HG02642 (cell line): ENCODE results near the gene ZDHHC11B.
"Not testable (repeated sequence)": the region's sequence is repeated elsewhere in the genome, so short reads cannot be mapped to it uniquely, and the experiment has no call there.

Experiments used
- ATAC-seq: cut with Tn5 transposase; IDR thresholded peaks from one replicate; pipeline ENCODE4 v1.9.1; 2021; ENCODE audit warnings: mild to moderate bottlenecking; ENCODE audit not compliant: unreplicated experiment, poor library complexity

ZDHHC11B gene

DNA sequence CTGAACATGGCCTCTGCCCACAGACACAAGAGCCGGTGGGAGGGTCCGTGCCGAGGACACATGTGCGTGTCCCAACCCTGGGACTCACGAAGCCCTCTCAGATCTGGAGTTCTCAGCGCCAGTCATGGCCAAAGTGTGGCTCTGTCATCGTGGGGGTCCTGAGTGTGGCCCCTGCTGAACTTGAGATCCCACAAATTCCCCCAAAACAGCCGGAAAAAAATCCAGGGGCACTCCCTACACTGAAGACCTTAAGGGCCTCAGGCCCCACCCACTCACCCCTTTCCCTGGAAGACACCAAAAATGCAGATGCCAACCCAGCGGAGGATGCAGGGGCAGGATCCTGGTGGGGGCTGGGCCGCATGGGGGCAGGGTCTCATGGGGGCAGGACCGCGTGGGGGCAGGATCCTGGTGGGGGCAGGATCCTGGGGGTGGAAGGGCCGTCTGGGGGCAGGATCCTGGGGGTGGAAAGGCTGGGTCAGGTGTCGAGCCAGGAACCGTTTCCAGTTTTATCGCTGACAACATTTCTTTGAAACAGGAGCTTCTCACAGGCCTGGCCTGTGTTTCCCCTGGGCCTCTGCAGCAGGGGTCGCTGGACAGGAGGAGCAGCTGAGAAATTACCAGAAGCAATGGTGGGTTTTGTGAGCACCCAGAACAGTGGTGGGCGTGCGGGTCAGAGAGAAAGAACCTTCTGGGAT, 13.3 kb downstream of the ZDHHC11B start:
- ATAC-seq: not testable (repeated sequence)

DNA sequence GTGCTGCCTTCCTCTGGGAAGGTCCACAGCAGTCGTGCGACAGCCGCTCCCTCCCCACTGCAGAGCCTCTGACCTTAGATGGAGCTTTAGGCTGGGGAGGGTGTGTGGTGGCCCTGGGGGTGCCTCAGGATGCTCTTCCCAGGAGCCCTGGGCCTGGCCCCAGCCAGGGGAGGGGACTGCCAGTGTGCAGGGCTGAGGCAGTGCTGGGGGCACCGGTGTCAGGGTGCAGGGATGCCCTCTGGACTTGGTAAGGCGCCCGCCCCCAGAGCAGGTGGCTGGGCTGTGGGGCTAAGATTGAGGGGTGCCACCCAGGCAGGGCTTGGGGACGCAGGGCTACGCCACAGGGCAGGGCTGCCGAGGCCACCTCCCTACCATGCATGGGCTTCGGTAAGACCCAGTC, 13.9 kb downstream of the ZDHHC11B start:
- not testable (repeated sequence) for ATAC-seq

DNA sequence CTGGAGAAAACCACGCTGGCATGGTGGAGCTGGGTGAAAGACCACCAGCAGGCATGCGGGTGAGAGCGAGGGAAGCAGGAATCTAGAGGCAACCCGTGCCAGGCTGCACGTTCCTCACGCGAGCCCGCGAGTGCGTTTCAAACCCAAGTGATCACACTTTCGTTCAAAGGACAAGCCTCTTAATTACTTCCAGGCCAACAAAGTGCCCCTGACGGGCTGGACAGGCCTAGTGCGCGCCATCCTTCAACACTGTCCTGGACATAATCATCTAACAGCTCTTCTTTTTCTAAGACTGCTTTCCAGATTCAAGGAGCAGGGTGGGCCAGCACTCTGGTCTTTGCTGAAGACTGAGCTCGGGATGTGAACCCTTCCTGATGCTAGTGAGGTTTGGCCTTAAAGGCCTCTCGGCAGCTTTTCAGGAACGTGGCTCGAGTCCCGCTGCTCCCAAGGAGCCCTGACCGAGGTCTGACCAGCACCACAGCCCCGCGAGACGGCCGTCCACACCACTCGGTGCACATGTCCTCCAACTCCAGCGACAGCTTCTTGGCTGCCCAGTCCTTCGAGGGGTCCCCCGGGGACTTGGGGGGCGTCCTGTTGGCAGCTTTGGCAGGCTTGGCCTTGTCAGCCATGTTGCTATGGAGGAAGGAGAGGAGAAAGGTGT, 14.9 kb downstream of the ZDHHC11B start:
- not testable (repeated sequence) for ATAC-seq

DNA sequence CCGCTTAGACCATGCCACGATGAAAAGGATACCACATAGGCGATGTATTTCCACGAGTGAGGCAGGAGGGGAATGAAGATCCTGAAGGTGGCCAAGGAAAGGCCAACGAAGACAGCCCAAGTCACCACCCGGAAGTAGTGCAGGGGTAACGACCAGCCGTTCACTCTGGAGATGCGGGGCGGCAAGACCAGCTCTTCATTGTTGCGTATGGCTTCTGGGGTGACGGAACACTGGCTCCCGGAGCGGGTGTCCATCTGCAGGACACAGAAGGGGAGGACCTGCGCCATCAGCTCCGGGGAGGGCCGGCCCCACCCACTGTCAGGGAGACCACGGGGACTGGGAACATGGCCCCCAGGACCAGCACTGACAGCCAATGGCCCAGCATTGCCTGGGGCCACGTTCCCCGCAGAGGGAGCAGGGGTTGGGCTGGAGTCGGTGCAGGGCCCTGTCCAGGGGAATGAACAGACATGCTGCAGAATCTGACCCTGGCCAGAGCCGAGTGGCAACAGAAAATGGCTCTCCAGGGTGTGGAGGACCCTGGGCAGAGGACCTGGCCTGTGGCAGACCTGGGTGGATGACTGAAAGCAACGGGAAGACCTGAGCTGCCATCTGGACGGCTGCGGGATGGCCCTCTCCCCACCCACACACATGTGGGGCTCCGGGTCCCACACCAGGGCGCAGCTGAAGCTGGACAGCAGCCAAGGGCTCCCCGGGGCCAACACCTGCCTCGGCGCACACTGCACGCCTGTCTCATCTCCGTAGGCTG, 17.7 kb downstream of the ZDHHC11B start:
- ATAC-seq: no peak

DNA sequence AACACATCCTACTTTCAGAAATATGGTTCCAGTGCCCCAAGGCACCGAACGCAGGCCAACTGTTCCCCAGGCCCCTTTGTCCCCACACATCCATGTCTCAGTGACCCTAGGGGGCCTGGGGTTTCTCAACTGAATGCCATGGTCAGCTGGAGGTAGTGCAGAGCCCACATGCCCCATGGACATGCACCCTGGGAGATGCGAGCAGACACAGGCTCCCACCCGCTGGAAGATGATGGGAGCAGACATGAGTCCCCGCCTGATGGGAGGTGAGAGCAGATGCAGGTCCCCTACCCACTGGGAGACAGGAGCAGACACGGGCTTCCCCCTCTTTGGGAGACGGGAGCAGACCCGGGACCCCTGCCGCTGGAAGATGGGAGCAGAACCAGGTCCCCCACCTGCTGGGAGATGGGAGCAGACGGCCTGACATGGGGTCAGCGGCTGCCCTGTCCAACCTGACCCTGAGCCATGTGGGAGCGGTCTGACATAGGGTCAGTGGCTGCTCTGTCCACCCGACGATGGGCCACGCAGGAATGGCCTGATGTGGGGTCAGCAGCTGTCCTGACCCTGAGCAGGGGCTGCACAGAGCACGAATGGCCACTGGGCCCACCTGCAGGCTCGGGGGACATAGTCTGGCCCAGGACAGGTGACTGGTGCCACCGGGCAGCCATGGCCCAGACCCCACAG, 18.4 kb downstream of the ZDHHC11B start:
- no peak for ATAC-seq

DNA sequence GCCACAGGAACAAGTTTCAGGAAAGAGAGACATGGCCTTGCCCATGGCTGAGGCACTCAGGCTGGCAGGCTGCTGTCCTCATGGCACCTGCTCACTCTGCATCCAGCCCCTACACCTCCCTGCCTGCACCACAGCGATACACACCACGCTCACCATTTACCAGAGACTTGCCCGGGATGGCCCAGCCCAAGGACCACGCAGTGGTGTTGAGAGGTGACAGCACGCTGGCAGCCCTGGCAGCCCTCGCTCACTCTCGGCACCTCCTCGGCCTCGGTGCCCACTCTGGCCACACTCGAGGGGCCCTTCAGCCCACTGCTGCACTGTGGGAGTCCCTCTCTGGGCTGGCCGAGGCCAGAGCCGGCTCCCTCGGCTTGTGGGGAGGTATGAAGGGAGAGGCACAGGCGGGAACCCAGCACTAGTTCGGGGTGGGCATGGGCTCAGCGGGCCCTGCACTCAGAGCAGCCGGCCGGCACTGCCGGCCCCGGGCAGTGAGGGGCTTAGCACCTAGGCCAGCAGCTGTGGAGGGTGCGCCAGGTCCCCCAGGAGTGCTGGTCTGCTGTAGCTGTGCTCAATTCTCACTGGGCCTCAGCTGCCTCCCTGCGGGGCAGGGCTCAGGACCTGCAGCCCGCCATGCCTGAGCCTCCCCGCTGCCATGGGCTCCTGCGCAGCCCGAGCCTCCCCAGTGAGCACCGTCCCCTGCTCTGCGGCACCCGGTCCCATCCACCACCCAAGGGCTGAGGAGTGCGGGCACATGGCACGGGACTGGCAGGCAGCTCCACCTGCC, 20.3 kb downstream of the ZDHHC11B start:
- ATAC-seq: no peak

DNA sequence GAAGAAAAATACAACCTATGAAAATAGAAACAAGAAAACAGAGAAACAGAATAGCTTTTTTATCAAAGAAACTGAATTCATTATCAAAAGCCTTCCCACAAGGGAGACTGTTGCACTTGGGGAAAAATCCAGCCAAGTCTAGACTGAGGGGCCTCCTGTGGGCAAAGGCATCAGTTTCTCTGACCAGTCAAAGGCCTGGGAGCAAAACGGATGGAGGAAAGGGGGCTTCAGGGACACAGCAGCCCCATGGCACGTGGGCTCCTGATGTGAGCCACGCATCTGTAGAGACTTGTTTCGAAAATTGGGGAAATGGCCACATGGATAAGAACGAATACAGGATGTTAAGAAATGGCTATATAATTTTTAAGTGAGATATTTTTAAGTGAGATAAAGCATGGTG, 21.1 kb downstream of the ZDHHC11B start:
- no peak for ATAC-seq

DNA sequence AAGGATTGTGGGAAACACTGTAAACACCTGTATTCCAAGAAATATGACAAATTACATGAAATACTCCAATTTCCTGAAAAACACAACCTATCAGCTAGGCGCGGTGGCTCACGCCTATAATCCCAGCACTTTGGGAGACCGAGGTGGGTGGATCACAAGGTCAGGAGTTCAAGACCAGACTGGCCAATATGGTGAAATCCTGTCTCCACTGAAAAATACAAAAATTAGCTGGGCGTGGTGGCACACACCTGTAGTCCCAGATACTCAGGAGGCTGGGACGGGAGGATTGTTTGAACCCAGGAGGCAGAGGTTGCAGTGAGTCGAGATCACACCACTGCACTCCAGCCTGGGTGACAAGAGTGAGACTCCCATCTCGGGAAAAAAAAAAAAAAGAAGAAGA, 21.5 kb downstream of the ZDHHC11B start:
- not testable (repeated sequence) for ATAC-seq

DNA sequence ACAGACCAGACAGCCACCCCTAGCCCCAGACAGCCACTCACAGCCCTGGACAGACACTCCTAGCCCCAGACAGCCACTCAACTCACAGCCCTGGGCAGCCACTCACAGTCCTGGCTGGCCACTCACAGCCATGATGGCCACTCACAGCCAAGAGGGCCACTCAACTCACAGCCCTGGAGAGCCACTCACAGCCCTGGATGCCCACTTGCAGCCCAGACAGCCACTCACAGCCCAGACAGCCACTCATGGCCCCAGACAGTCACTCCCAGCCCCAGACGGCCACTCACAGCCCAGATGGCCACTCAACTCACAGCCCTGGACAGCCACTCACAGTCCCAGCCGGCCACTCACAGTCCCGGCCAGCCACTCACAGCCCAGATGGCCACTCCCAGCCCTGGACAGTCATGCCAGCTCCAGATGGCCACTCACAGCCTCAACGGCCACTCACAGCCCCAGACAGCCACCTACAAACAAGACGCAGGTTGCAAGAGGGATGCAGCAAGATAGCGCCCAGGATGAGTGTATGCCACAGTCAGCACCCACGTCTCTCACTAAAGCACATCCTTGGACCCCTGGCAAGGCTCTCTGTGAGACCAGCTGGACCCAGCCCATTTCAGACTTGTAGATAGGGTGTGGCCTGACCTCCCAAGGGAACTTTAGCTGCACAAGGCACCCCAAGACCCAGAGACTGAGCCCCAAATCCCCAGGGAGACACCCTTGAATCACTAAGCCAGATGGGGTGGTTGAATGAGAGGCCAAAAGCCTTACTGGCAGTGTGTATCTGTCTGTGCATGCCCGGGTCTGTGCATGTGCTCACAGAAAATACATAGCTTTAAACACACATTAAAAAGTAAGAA, 22.4 kb downstream of the ZDHHC11B start:
- no peak for ATAC-seq

DNA sequence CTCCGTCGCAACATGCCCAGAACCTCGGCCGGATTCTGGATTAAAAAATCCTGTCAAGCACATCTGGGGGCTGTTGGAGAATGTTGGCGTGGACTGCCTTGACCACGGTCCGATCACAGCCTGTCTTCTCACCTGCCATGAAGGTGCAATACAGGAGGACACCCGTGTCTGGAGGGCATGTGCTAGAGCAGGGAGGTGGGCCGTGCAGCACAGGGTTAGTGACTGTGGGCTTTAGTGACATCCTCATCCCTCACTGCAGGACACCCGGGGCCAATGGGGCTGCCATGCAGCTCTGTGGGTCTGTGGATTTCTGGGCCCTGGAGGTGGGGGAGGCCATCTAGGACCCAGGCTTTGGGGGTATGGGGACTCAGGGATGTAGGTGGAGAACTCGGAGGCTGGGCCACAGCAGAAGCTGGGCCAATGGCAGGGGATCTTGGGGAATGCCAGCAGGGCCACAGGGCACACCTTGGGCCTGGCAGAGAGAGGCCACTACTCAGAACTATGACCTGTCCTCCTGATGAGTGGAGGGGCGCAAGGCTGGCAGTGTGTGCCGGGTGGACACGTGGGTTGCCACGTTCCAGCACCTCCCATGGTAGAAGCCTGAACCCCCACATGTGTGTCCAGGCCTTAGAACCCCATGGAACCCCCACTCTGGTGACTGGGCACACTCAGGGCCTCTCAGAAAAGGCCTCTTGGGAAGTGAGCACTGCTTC, 23.3 kb downstream of the ZDHHC11B start:
- no peak for ATAC-seq

DNA sequence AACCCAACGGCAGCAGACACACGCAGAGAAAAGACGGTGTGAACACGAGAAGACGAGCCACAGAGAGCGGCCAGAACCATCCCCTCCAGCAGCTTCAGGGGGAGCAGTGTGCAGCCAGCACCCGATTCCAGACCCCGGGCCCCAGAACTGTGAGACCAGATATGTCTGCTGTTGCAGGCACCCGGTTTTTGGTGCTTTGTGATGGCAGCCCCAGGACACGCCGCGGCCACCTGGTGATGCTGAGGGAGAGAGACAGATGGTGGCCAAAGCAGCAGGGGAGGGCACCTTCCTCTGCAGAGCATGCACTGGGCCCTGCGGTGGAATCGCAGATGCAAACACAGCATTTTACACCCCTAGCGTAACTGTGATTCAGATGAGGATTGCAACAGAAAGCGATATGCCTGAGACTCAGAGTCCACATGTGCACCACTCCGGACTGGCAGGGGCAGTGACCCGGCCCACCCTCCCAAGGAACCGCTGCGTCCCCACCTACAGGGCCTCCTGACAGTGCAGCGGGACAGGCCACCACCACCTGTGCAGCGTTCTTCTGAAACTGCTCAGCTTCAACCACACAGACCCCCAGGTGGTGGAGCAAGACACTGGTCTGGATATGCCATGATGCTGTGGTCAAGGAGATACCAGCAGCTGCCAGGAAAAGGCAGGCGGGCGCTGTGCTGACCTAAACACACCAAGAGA, 24.0 kb downstream of the ZDHHC11B start:
- no peak for ATAC-seq

DNA sequence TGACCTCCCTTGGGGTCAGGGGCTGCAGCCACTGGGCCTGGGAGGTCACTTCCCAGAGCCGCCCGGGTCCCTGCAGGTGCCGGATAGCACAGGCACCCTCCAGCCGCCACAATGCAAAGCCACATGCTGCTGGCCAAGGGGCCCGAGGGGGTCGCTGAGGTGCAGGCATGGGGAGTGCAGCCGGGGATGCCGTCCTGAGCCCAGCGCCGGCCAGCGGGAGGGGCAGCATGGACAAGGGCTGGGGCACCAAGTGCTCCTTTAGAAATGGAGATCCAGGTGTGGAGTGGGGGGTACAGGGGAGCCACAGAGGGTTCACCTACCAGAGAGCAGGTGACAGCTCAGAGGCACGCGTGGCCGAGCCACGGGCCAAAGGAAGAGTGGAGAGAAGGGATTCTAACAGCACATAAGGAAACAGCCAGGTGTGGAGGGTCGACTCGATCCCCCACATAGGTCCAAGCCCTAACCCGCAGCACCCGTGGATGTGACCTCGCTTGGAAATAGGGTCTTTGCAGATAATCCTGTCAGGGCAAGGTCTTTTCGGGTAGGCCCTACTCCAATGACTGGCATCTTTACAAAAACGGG, 24.7 kb downstream of the ZDHHC11B start:
- ATAC-seq: no peak

DNA sequence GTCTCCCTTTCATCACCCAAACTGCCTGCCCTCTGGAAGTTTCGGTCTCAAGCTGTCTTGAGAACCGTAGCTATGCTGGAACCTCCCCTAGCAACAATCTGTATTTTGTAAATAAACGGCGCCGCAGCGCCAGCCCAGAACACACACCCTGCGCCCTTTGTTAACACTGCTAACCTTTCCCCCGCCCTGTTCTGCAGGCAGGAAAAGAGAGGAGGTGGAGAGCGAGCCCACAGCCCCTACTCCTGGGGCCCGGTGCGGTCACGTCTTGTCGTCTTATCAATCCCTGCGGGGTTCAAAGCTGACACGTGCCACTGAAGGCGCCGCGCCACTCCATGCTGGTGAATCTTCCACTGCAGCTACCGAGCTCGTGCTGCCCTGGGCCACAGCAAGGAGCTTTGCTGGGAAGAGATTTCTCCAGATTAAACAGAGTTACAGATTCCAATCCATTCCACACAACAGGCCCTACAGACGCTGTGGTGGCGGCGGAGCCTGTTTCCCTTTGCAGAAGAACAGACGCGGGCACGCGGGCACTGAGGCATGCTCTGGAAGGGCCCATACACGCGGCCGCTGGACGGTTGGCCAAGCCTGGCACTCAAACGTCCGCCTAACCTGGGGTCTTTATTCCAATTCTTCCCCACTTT, 25.3 kb downstream of the ZDHHC11B start:
- no peak for ATAC-seq

DNA sequence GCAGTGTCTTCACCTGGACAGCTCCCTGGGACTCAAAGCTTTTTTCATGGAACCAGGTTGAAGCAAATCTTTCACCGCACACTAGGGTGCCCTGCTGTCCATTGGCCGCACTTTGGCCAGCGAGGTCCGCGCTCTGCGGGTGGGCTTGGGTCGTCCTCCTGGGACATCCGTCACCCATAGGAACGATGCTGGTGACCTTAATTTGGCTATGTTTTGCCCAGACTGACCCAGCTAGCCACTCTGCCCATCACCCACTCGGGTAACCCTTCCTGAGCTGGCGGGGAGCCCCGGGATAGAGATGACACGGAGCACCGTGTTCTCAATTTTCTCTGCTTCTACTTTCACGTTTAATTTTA, 25.9 kb downstream of the ZDHHC11B start:
- ATAC-seq: no peak

DNA sequence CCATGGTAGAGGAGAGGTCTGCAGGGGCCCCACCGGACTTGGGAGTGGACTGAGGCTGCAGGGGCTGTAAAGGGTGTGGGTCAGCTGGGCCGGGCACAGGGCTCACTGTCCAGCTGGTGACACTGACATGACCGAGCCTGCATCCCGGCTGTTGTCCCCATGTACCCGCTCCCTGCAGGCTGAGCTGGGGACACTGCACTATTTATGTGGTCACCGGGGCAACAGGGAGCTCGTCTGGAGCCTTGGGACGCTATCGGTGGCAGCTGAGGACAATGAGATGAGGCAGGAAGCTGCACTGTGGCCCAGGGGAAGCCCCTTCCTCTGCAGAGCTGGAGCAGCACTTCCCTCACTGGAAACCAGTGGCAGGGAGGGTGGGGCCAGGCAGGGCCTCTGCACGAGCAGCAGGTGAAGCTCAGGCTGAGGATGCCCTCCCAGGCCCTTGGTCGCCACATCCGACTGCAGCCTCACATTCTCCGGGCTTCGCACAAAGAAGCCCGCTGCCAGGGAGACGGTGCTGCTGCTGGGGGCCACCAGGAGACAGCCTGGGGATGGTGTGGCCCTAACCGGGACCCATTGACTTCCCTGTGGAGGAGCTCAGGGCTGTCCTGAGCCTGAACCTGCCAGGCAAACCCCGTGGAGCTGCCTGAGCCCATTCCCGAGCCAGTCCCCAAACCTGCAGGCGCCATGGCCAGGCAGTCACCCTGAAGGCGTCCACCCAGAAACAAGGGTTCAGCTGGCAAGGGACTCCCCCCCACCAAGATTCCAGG, 26.4 kb downstream of the ZDHHC11B start:
- no peak for ATAC-seq

DNA sequence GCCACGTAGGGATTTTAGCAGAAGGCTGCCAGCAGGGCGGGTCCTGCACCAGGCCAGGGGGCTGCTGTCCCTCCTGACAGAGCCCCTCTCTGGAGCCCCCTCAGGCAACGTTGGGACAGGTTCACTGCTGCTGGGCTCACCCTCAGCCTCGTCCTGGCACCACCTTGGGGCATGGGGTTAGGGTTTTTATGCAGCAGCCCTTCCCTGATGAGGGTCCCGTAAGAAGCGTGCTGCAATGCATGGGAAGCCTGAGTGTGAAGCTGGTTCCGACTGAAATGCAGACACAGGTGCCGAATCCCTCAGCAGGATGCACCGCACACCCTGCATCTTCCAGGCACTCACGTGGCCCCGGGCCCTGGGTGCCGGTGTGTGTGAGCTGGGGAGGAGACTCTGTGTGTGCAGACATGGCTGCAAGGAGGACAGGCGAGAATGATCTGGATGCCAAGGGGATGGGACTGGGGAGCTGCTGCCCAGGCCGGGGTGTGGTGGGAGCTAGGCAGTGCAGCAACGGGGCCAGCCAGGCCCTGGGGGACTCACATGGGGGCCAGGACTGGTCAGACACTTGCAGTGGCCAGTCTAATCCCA, 27.1 kb downstream of the ZDHHC11B start:
- no peak for ATAC-seq
